Mesenchymal stem cell (in vitro differentiated cells and primary cell): ENCODE results near the gene MYD88.

Experiments used
- DNase-seq: peaks from one replicate; pipeline ENCODE4 v3.0.0-alpha.2; 2013
- H2AFZ ChIP-seq: one replicate; pipeline ENCODE4 v1.6.1; 2013; ENCODE audit warnings: low read depth, mild to moderate bottlenecking, control low read depth, inconsistent platforms, low read length, moderate library complexity
- H2AK5ac ChIP-seq: 2 replicates; pipeline ENCODE4 v1.6.1; 2013; ENCODE audit warnings: low read length, moderate library complexity, mild to moderate bottlenecking, inconsistent platforms; ENCODE audit not compliant: severe bottlenecking
- H2BK120ac ChIP-seq: one replicate; pipeline ENCODE4 v1.6.1; 2013; ENCODE audit warnings: low read depth, mild to moderate bottlenecking, inconsistent platforms, low read length, moderate library complexity
- H2BK12ac ChIP-seq, 2 experiments: one replicate each; pipeline ENCODE4 v1.6.1; 2013; ENCODE audit warnings: inconsistent platforms in 2 of 2, low read length in 2 of 2, mild to moderate bottlenecking in 2 of 2, moderate library complexity in 2 of 2, control low read depth in 1 of 2
- H2BK15ac ChIP-seq: one replicate; pipeline ENCODE4 v1.6.1; 2013; ENCODE audit warnings: mild to moderate bottlenecking, low read depth, inconsistent platforms; ENCODE audit not compliant: poor library complexity, severe bottlenecking
- H2BK5ac ChIP-seq: 2 replicates; pipeline ENCODE4 v1.6.1; 2013; ENCODE audit warnings: low read depth, mild to moderate bottlenecking, low read length, control low read depth, inconsistent platforms; ENCODE audit not compliant: poor library complexity, severe bottlenecking
- H3K14ac ChIP-seq, 2 experiments: one replicate each; pipeline ENCODE4 v1.6.1; 2013; ENCODE audit warnings: inconsistent platforms in 2 of 2, low read length in 2 of 2, control low read depth in 1 of 2, mild to moderate bottlenecking in 1 of 2, moderate library complexity in 1 of 2
- H3K18ac ChIP-seq, 2 experiments: one replicate each; pipeline ENCODE4 v1.6.1; 2013; ENCODE audit warnings: inconsistent platforms in 2 of 2, low read length in 2 of 2, control low read depth in 1 of 2, low read depth in 1 of 2, mild to moderate bottlenecking in 1 of 2
- H3K23ac ChIP-seq, 2 experiments: one replicate each; pipeline ENCODE4 v1.6.1; 2013; ENCODE audit warnings: inconsistent platforms in 2 of 2, low read length in 2 of 2, mild to moderate bottlenecking in 2 of 2, moderate library complexity in 2 of 2, control low read depth in 1 of 2
- H3K27ac ChIP-seq: 2 replicates; pipeline ENCODE4 v1.5.1; 2013; ENCODE audit warnings: mild to moderate bottlenecking, moderate library complexity, low read length, control low read depth, inconsistent platforms; ENCODE audit not compliant: poor library complexity, severe bottlenecking
- H3K27me3 ChIP-seq, 2 experiments: 2 replicates each; pipeline versions ENCODE4 v1.6.1 to v1.7.0; 2013; ENCODE audit warnings: low read length in 2 of 2, mild to moderate bottlenecking in 2 of 2, moderate library complexity in 2 of 2, control low read depth in 1 of 2, inconsistent platforms in 1 of 2; ENCODE audit not compliant: control insufficient read depth in 1 of 2, insufficient read depth in 1 of 2
- H3K36me3 ChIP-seq, 2 experiments: 2 replicates each; pipeline versions ENCODE4 v1.6.1 to v1.7.0; 2013; ENCODE audit warnings: low read length in 2 of 2, control low read depth in 1 of 2, inconsistent platforms in 1 of 2, low read depth in 1 of 2, mild to moderate bottlenecking in 1 of 2; ENCODE audit not compliant: insufficient read depth in 2 of 2, control insufficient read depth in 1 of 2
- H3K4ac ChIP-seq, 2 experiments: one replicate each; pipeline ENCODE4 v1.6.1; 2013; ENCODE audit warnings: inconsistent platforms in 2 of 2, low read length in 2 of 2, mild to moderate bottlenecking in 2 of 2, moderate library complexity in 2 of 2, control low read depth in 1 of 2, low read depth in 1 of 2
- H3K4me1 ChIP-seq: 2 replicates; pipeline ENCODE4 v1.6.1; 2013; ENCODE audit warnings: low read depth, low read length, control low read depth; ENCODE audit not compliant: control insufficient read depth, insufficient read depth
- H3K4me2 ChIP-seq: 2 replicates; pipeline ENCODE4 v1.6.1; 2013; ENCODE audit warnings: low read length, mild to moderate bottlenecking, inconsistent platforms; ENCODE audit not compliant: poor library complexity, severe bottlenecking
- H3K4me3 ChIP-seq, 2 experiments: 2 replicates each; pipeline versions ENCODE4 v1.5.1 to v1.7.0; 2013; ENCODE audit warnings: low read length in 2 of 2, mild to moderate bottlenecking in 2 of 2, control low read depth in 1 of 2, low read depth in 1 of 2; ENCODE audit not compliant: insufficient read depth in 1 of 2
- H3K79me1 ChIP-seq: replicated peaks from 2 replicates; pipeline ENCODE4 v1.6.1; 2013; ENCODE audit warnings: mild to moderate bottlenecking, control low read depth, low read length, inconsistent platforms; ENCODE audit not compliant: poor library complexity, severe bottlenecking
- H3K9ac ChIP-seq: 2 replicates; pipeline ENCODE4 v1.7.0; 2013; ENCODE audit warnings: mild to moderate bottlenecking, low read length, moderate library complexity
- H3K9me3 ChIP-seq: 2 replicates; pipeline ENCODE4 v1.7.0; 2013; ENCODE audit warnings: mild to moderate bottlenecking, low read length; ENCODE audit not compliant: control insufficient read depth
- H4K8ac ChIP-seq: one replicate; pipeline ENCODE4 v1.6.1; 2013; ENCODE audit warnings: inconsistent platforms, mild to moderate bottlenecking, low read length, moderate library complexity
- H4K91ac ChIP-seq: one replicate; pipeline ENCODE4 v1.6.1; 2013; ENCODE audit warnings: mild to moderate bottlenecking, low read length, inconsistent platforms
- WGBS: methylation state at CpG from one replicate; pipeline ENCODE4 v1.1.7; 2013; ENCODE audit warnings: mixed read lengths; 5-methylcytosine and 5-hydroxymethylcytosine counted together

Gene MYD88

DNA sequence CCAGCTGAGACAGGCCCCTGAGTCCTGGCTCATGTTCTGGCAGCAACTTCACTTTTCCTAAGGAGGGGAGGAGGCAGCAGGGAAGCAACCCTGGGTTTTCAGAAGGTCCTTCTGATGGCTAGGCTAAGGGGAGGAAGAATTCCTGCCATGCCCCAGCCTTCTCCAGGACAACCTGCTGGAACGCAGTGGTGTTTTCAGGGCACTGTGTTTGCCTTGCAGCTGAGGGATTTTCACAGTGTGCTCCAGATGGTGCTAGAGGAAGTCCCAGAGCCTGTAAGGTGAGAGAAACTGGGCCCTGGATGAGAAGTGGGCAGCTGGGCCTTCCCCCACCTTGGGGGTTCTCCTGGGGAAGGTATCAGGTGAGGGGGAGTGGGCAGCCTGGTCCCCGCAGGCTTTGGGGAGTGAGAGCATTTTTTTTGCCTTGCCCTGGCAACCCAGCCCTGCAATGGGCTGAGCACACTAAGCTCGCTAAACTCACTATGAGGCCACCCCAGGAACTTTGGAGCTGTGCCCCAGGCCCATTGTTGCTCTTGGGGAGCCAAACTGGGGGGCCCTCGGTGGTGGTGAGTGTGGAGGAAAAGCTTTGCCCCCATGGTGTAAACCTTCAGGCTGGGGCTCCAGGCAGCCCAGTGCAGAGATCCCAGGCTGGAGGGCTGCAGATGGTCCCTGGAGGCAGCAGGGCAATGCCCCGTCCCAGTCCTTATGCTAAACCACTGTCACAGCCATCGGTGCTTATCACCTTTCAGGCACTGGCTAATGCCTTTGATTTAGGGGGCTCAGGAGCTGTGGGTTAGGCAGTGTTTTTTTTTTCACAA lies 42.6 kb upstream of the MYD88 start:
- 89% methylated on average over 6 of the region's 6 CpGs for WGBS
- no peaks in the 10 kb centered on the region for H3K9me3 ChIP-seq
- H3K18ac ChIP-seq, result no peak overlapping the region

DNA sequence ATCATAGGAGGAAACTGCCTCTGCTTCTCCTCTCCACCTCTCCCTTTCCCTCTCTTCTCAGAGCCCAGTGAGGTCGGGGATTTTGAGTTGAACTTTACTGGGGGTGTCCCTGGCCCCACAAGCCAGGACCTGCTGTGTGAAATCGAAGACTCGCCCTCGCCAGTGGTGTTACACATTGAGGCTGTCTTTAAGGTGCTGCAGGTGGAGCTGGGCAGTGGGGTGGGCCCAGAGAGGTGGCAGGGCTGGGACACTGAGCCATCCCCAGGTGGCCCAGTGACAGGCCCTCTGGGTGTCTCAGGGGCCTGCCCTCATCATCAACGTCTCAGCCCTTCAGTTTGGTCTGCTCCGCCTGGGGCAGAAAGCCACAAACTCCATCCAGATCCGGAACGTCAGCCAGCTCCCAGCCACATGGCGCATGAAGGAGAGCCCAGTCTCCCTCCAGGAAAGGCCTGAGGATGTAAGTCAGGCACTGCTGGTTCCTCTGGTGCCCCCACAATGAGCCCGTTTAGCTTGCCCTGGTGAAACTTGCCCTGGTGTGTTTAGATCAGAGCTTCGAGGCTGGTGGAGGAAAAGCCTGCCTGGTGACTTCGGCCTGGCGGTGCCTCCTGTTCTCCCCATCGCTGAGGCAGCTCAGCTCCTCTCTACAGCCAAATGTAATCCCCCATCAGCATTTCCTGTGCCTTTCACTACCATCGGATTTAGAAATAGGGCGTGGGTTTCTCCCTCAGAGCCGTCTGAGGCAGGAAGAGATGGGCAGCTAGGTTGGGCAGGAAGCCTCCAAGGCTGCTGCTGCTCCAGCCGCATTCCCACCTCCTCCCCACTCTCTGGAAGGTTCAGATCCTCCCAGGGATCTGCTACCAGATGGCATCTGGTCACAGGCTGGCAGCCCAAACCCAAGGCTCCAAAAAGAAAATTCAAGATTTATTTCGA lies 40.8 kb upstream of the MYD88 start:
- no peak overlapping the region for H4K91ac ChIP-seq
- H4K8ac ChIP-seq, result no peak overlapping the region
- H2BK5ac ChIP-seq, result no peak overlapping the region
- 85% methylated on average over 18 of the region's 19 CpGs for WGBS
- H3K36me3 ChIP-seq, result no peaks in the 10 kb centered on the region
- no peak overlapping the region for H3K27ac ChIP-seq
- no peak overlapping the region for H3K9ac ChIP-seq
- no peak overlapping the region for H3K23ac ChIP-seq
- H3K14ac ChIP-seq, result no peak overlapping the region
- DNase-seq, result no peak
- H3K4me3 ChIP-seq, result no peak overlapping the region
- H3K27me3 ChIP-seq, result peaks cover 65 to 71% of the 10 kb centered on the region in 2 experiments
- H3K79me1 ChIP-seq, result no peaks in the 10 kb centered on the region
- no peak overlapping the region for H3K4me2 ChIP-seq
- no peak overlapping the region for H2AK5ac ChIP-seq
- H2BK15ac ChIP-seq, result no peak overlapping the region
- H3K9me3 ChIP-seq, result no peaks in the 10 kb centered on the region
- H3K4ac ChIP-seq, result no peak overlapping the region
- no peak overlapping the region for H2BK120ac ChIP-seq
- H3K18ac ChIP-seq, result no peak overlapping the region
- H2AFZ ChIP-seq, result no peak overlapping the region
- no peaks in the 10 kb centered on the region for H3K4me1 ChIP-seq
- no peak overlapping the region for H2BK12ac ChIP-seq

More for the DNA sequence above, 42.6 kb upstream of the MYD88 start:
- Histone ChIP-seq H3K4me3 (no peak overlapping the region), H3K14ac (no peak overlapping the region), H3K79me1 (no peaks in the 10 kb centered on the region), H3K4me2 (no peak overlapping the region), H2AFZ (no peak overlapping the region), H2BK15ac (no peak overlapping the region), H2BK12ac (no peak overlapping the region), H4K91ac (no peak overlapping the region), H3K27me3 (peaks cover 62 to 73% of the 10 kb centered on the region in 2 experiments), H2AK5ac (no peak overlapping the region), H3K4ac (no peak overlapping the region), H3K36me3 (no peaks in the 10 kb centered on the region), H3K23ac (no peak overlapping the region), H2BK5ac (no peak overlapping the region), H3K27ac (no peak overlapping the region), H2BK120ac (no peak overlapping the region), H4K8ac (no peak overlapping the region), H3K9ac (no peak overlapping the region), H3K4me1 (no peaks in the 10 kb centered on the region)
- DNase-seq, result no peak

DNA sequence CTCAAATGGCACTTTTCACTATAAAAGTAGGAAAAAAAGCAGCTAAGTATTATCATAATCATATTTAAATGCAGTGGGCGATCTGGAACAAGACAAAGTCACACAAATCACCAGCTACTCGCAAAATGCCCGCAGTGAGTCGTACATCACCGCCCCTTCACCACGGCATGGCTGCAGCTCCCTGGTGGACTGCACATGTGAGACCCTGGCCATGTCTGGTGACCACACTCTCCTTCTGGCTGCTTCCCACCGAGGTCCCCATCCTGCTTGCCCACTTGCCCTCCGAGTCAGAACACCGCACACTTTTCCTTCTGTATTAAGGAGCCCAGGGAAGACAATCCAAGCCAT lies 40.1 kb upstream of the MYD88 start:
- Histone ChIP-seq H2AK5ac (no peak overlapping the region), H3K23ac (no peak overlapping the region), H3K4me2 (no peak overlapping the region), H2BK5ac (no peak overlapping the region), H3K9ac (no peak overlapping the region), H3K4me1 (no peaks in the 10 kb centered on the region), H2BK15ac (no peak overlapping the region), H2BK12ac (no peak overlapping the region), H3K79me1 (no peaks in the 10 kb centered on the region), H3K4ac (no peak overlapping the region), H3K4me3 (no peak overlapping the region), H3K27ac (no peak overlapping the region), H3K27me3 (peaks cover 65 to 67% of the 10 kb centered on the region in 2 experiments), H2AFZ (no peak overlapping the region), H3K18ac (no peak overlapping the region), H3K14ac (peak overlapping the region in 1 of 2 experiments; percentile 84), H2BK120ac (no peak overlapping the region), H3K36me3 (no peaks in the 10 kb centered on the region), H4K91ac (no peak overlapping the region), H4K8ac (no peak overlapping the region), H3K9me3 (no peaks in the 10 kb centered on the region)
- WGBS, result 94% methylated on average over 9 of the region's 9 CpGs
- no peak for DNase-seq

DNA sequence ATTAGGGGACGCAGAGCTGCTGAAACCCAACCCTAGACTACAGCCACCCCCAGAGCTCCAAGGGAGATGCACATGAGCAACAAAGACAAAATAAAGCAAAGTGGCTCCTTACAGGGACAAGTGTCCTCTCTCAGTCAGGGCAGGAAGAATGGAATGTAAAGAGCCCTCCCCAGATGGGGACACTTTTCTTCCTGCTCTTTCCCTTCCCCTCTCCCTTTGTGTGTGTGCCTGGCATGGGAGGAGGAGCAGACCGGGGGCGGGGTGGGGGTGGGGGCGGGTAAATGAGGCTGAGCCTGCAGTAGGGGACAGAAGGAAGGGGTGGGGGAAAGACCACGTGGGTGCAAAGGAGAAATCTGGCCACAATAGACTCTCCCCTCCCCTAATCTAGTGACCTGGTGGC lies 38.9 kb upstream of the MYD88 start:
- whole genome bisulfite sequencing, result 0% methylated on average over 1 of the region's 5 CpGs
- no peak overlapping the region for H3K4ac ChIP-seq
- H2BK120ac ChIP-seq, result no peak overlapping the region
- no peak overlapping the region for H4K91ac ChIP-seq
- no peak overlapping the region for H2BK5ac ChIP-seq
- no peak overlapping the region for H2BK15ac ChIP-seq
- H3K36me3 ChIP-seq, result no peaks in the 10 kb centered on the region
- H3K79me1 ChIP-seq, result no peaks in the 10 kb centered on the region
- H3K9ac ChIP-seq, result no peak overlapping the region
- H3K14ac ChIP-seq, result no peak overlapping the region
- peaks cover 53 to 59% of the 10 kb centered on the region in 2 experiments for H3K27me3 ChIP-seq
- H3K18ac ChIP-seq, result no peak overlapping the region
- H3K4me1 ChIP-seq, result no peaks in the 10 kb centered on the region
- peaks cover under 1% of the 10 kb centered on the region for H3K9me3 ChIP-seq
- no peak overlapping the region for H3K4me3 ChIP-seq
- no peak overlapping the region for H3K23ac ChIP-seq
- no peak overlapping the region for H2AFZ ChIP-seq
- H4K8ac ChIP-seq, result no peak overlapping the region
- H2AK5ac ChIP-seq, result no peak overlapping the region
- no peak for DNase-seq
- no peak overlapping the region for H3K4me2 ChIP-seq
- no peak overlapping the region for H3K27ac ChIP-seq
- no peak overlapping the region for H2BK12ac ChIP-seq
